Measurements from ENCODE around the gene ARRDC4. TPM values are rescaled to one million over a fixed set of nuclear protein-coding genes. Genes with fewer than 3 reads are reported as not detected.

ARRDC4 gene
- 0.45 and 2.4 TPM in 2 replicates for total RNA-seq

GRCh38 chr15:97960364-97961066 lies at the start of gene ARRDC4:
Gene ARRDC4 (plus strand): TSS chr15:97960703. CDS start chr15:97960862, 159 bp downstream.

Data from endothelial cell of coronary artery (primary cell).